HG03442 (cell line): Measurements from ENCODE around the gene HSD17B1.
"Not testable (repeated sequence)": the region's sequence is repeated elsewhere in the genome, so short reads cannot be mapped to it uniquely, and the experiment has no call there.

ENCODE experiments used
- ATAC-seq: cut with Tn5 transposase; IDR thresholded peaks from one replicate; pipeline ENCODE4 v1.9.1; 2021; ENCODE audit warnings: mild to moderate bottlenecking, moderate library complexity; ENCODE audit not compliant: unreplicated experiment

The HSD17B1 gene

DNA sequence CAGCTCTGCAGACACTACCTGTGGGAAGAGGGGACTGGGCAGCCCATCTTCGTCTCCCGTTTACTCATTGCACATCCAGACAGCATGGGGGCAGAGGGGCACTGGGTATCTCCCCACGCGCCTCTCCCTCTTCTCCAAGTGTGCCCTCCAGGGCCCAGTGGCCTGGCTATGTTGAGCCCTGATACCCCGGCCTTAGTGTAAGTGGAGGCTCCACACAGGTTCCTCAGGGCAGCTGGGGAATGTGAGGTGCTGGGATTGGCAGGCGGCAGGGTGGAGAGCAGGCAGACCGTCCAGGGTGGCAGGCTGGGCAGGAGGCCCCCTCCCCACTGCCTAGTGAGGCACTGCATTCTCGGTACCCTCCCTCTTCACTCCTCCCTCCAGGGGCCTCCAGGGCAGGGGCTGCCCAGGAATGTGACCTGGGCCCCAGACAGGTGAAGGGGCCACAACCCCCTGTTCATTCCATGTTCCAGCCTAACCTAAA is 29.9 kb upstream of the HSD17B1 start:
- no peak for ATAC-seq

DNA sequence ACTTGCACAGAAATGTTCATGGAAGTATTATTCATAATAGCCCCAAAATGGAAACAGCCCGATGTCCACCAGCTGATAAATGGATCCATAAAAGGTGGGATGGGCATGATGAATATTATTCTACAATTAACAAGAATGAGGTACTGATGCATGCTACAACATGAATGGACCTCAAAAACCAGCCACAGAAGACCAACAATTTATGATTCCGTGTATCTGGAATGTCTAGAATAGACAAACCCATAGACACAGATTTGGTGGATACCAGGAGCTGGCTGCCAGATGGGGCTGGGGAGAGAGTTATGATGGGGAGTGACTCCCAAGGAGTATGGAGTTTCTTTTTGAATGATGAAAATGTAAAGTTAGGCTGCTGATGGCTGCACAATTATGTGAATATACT is 27.5 kb upstream of the HSD17B1 start:
- ATAC-seq, result no peak

DNA sequence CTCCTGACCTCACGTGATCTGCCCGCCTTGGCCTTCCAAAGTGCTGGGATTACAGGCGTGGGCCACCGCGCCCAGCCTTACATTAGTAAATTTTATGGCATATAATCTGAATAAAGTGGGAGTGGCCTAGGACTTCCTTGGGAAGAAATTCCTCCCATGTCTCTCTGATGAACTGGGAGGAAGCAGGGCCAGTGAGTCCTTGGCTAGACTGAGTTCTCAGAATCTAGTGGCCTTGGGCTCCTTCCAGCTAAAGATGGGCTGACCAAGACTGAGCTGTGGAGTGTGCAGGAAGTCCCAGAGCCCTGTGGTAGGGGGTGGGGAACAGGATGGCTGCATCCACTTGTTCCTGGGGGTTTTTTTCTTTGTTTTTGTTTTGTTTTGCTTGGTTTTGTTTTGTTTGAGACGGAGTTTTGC is 26.7 kb upstream of the HSD17B1 start:
- ATAC-seq, result no peak

DNA sequence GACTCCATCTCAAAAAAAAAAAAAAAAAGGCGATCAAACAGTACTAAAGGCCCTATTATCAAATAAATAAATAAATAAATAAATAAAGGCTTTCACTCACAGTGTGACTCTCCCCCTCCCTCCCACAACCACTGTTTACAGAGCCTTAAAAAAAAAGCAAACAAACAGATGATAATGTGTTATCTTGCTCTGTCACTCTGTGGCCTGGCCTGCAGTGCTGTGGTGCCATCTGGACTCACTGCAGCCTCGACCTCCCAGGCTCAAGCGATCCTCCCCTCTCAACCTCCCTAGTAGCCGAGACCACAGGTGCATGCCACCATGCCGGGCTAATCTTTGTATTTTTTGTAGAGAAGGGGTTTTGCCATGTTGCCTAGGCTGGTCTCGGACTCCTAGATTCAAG is 24.8 kb upstream of the HSD17B1 start:
- ATAC-seq, result no peak

DNA sequence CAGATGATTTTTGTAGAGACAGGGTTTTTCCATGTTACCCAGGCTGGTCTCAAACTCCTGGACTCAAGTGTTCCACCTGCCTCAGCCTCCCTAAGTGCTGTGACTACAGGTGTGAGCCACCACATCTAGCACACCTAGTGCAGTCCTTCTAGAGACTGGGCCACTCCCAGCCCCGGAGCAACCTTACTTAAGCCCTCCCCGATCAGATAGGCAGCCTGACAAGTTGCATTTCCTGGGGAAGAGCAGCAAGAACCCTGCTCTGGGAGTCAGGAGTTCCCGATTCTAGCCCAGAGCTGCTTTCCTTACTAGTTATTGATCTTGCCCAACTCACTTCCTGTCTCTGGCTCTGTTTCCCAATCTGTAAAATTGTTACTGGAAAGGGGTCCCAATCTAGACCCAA is 23.7 kb upstream of the HSD17B1 start:
- ATAC-seq, result no peak

DNA sequence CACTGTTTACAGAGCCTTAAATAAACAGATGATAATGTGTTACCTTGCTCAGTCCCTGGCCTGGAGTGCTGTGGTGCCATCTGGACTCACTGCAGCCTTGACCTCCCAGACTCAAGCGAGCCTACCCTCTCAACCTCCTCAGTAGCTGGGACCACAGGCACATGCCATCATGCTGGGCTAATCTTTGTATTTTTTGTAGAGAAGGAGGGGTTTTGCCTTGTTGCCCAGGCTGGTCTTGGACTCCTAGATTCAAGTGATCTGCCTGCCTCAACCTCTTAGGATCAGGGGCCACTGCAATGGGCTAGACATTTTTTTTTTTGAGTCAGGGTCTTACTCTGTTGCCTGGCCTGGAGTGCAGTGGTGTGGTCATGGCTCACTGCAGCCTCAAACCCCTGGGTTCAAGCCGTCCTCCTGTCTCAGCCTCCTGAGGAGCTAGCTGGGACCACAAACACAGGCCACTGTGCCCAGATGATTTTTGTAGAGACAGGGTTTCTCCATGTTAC is 21.7 kb upstream of the HSD17B1 start:
- no peak for ATAC-seq

DNA sequence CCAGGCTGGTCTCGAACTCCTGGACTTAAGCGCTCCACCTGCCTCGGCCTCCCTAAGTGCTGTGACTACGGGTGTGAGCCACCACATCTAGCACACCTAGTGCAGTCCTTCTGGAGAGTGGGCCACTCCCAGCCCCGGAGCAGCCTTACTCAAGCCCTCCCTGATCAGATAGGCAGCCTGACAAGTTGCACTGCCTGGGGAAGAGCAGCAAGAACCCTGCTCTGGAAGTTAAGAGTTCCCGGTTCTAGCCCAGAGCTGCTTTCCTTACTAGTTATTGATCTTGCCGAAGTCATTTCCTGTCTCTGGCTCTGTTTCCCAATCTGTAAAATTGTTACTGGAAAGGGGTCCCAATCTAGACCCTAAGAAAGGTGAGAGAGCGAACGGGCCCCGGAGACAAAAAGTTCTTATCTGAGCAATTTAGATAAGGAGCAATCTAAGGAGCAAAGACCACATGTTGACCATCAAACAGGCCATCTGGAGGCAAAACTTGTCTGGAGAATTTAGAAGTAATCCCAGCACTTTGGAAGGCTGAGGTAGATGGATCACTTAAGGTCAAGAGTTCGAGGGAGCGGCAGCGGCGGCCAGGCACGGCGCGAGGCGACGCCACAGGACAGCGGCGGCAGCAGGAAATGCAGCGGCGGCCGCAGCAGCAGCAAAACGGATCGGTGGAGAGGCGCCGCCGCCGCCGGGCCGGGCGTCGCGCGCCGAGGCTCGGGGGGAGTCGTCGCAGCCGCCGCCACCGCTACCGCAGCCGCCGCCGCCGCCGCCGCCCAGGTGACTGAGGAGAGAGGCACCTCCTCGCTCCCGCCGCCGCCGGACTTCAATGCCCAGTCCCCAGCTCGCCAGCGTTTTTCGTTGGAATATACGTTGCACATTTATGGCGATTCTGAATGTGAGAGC is 21.0 kb upstream of the HSD17B1 start:
- ATAC-seq, result no peak

DNA sequence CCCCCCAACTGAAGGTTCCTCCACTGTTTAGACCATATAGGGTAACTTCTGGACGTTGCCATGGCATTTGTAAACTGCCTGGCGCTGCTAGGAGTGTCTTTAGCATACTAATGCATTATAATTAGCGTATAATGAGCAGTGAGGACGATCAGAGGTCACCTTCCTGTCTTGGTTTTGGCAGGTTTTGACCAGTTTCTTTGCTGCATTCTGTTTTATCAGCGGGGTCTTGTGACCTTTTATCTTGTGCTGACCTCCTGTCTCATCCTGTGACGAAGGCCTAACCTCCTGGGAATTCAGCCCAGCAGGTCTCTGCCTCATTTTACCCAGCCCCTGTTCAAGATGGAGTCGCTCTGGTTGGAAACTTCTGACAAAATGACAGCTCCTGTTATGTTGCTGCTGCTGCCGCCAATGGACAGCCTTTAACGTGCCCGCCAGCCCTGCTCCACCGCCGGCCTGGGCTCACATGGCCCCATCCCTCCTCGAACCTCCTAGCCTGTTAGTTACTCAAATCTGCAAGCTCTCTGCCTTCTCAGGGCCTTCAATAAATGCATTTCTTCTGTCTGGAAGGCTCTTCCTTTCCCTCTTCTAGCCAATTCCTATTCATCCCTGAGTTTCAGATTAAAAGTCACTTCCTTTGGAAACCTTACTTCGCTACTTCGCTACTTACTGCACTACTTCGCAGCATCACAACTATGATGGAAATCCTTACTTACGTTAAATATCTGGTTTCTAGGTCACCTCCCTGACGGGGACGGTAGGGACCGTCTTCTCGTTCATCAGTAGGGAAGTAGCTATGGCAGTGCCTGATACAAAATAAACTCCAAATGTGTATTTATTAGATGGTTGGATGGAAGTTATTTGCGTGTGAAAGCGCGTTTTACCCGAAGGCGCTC is 17.3 kb upstream of the HSD17B1 start:
- peak; percentile 1 for ATAC-seq

DNA sequence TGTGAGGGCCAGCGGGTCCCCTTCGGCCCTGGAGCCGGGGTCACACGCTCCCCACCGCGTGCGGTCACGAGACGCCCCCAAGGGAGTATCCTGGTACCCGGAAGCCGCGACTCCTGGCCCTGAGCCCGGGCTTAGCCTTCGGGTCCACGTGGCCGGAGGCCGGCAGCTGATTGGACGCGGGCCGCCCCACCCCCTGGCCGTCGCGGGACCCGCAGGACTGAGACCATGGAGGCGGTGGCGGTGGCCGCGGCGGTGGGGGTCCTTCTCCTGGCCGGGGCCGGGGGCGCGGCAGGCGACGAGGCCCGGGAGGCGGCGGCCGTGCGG is 16.7 kb upstream of the HSD17B1 start, which contains the start of gene NAGLU:
Gene NAGLU (plus strand): TSS at position 194 of the 324 bp plus-strand sequence. CDS start 32 bp downstream, at position 226.
- peak; percentile 78 for ATAC-seq

DNA sequence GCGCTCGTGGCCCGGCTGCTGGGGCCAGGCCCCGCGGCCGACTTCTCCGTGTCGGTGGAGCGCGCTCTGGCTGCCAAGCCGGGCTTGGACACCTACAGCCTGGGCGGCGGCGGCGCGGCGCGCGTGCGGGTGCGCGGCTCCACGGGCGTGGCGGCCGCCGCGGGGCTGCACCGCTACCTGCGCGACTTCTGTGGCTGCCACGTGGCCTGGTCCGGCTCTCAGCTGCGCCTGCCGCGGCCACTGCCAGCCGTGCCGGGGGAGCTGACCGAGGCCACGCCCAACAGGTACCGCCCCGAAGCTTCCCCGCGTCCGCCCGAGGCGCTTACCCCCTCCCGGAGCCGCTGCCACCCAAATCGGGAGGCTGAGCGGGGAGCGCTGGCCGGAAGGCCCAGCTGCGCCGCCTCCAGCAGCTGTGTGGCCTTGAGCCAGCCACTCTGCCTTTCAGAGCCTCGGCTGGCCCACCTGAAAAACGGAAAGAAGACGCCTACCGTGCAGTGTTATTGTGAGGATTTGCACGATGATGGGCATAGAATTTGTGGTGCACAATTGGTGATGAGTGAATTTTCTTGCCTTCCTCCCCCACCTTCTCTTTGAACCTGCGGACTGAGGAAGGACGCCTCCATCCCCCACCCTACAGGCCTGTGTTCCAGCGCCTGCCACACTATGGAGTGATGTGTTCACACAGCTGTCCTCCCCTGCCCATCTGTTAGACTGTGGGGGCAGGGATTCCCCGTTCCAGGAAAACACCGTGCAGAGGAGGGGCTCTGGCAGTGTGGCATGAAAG is 16.2 kb upstream of the HSD17B1 start:
- ATAC-seq, result peak; percentile 61

DNA sequence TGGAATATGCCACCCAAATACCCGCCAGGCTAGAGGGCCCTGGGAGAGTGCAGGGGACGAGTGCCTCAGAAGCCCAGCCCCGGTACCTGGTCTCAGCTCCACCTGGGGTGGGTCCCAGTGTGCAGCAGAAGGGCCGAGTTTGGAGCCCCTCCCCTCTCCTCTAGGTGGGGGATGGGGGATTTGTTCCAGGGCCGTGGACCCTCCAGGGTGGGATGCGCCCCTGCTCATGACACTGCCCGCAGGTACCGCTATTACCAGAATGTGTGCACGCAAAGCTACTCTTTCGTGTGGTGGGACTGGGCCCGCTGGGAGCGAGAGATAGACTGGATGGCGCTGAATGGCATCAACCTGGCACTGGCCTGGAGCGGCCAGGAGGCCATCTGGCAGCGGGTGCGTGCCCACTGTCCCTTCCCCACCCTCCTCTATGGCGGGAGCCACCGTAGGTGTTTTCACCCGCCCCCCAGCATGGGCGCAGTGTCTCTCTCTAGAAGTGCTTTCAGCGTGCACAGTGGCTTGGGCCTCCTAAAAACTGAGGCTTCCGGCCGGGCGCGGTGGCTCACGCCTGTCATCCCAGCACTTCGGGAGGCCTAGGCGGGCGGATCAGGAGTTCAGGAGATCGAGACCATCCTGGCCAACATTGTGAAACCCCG is 15.4 kb upstream of the HSD17B1 start:
- ATAC-seq, result no peak

DNA sequence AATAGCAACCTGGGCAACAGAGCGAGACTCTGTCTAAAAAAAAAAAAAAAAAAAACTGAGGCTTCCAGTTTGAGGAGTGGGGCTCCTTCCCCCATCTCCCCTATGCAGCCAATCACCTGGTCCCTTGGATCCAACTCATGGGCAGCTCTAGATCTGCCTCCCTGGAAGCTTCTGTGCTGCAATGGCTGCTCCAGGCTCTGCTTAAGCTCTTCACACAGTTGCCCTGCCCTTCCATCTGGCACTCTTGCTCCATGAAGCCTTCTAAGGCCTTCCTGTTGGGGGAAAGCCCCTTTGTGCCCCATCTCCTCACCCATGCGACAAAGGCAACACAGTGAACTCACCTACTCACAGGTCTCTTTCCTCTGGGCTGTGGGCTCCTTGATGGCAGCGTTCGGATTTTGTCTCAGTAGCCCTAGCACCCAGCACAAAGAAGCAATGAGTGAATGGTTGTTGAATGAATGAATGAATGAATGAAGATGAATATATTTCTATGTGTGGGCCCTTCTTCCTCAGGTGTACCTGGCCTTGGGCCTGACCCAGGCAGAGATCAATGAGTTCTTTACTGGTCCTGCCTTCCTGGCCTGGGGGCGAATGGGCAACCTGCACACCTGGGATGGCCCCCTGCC is 14.8 kb upstream of the HSD17B1 start:
- ATAC-seq, result no peak

DNA sequence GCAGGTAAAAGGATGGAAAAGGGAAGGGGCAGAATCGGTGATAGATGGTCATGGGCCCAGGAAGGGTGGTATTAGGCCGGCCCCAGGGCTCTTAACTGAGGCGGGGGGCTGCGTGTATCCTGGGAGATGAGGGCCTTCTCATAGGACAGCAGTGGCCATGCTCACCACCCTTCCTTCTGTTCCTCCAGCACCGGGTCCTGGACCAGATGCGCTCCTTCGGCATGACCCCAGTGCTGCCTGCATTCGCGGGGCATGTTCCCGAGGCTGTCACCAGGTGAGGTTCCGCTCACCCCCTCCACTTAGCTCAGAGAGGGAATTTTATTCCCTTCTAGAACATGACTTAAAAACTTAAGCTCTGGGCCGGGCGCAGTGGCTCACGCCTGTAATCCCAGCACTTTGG is 14.2 kb upstream of the HSD17B1 start:
- no peak for ATAC-seq

DNA sequence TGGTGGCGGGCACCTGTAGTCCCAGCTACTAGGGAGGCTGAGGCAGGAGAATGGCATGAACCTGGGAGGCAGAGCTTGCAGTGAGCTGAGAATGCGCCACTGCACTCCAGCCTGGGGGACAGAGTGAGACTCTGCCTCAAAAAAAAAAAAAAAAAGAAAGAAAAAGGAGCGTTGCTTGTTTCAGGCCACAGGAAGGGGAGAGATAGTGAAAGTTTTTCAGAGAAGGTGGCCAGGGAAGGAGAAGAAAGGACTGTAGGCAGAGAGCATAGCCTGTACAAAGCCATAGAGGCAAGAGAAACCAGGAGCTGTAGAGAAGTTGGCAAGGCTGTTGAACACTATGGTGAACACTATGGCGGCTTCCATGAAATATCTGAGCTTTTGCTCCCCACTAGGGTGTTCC is 12.2 kb upstream of the HSD17B1 start:
- ATAC-seq, result not testable (repeated sequence)

DNA sequence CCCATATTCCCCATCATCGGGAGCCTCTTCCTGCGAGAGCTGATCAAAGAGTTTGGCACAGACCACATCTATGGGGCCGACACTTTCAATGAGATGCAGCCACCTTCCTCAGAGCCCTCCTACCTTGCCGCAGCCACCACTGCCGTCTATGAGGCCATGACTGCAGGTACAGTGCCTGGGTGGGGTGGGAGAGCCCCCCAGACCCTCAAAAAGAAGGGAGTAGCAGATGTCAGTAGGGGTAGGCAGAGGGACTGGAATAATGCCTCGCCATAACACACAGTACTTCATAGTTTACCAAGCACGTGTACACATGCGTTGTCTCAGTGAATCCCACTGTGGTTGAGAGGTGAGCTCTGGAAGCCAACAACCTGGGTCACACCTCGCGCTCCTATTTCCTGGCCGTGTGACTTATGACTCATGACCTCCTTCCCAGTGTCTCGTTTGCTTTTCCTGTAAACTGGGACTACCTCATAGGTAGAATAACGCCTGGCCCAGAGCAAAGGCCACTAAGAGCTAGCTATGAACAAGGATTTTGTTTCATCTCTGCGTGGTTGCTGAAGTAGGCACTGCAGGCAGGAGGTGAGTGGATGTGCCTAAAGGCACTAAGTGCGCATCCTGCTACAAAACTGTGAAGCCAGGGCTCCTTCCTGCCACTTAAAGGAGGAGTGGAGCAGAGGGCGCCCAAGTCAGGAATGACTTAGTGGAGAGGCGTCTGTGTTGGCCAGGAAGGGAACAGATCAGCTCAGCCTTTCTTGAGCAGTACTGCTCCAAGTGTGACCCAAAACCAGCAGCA is 11.5 kb upstream of the HSD17B1 start:
- ATAC-seq, result no peak

DNA sequence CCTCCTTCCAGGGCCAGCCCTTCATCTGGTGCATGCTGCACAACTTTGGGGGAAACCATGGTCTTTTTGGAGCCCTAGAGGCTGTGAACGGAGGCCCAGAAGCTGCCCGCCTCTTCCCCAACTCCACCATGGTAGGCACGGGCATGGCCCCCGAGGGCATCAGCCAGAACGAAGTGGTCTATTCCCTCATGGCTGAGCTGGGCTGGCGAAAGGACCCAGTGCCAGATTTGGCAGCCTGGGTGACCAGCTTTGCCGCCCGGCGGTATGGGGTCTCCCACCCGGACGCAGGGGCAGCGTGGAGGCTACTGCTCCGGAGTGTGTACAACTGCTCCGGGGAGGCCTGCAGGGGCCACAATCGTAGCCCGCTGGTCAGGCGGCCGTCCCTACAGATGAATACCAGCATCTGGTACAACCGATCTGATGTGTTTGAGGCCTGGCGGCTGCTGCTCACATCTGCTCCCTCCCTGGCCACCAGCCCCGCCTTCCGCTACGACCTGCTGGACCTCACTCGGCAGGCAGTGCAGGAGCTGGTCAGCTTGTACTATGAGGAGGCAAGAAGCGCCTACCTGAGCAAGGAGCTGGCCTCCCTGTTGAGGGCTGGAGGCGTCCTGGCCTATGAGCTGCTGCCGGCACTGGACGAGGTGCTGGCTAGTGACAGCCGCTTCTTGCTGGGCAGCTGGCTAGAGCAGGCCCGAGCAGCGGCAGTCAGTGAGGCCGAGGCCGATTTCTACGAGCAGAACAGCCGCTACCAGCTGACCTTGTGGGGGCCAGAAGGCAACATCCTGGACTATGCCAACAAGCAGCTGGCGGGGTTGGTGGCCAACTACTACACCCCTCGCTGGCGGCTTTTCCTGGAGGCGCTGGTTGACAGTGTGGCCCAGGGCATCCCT is 9.3 kb upstream of the HSD17B1 start:
- ATAC-seq, result no peak

DNA sequence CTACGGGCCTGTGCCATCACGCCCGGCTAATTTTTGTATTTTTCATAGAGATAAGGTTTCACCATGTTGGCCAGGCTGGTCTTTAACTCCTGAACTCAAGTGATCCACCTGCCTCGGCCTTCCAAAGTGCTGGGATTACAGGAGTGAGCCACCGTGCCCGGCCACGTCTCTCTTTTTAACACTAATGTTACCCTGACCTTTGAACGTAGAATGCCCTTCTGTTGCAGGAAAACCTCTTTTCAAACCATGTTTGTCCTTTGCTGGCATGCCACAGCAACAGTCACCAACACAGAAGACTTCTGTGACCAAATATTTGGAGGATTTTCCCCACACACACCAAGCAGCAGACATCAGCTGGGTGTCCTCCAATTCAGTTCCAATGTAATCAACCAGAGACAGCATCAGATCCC is 7.8 kb upstream of the HSD17B1 start:
- ATAC-seq, result no peak
